Activated CD4-positive, alpha-beta T cell treated with anti-CD3 and anti-CD28 coated beads, Interleukin-2, amount 50 U/mL, for 4 hours (primary cell): ENCODE measurements around the gene FBXL5.
"Not testable (repeated sequence)": the region's sequence is repeated elsewhere in the genome, so short reads cannot be mapped to it uniquely, and the experiment has no call there.

ENCODE experiments used
- DNase-seq, 2 experiments: peaks; one replicate each; pipeline ENCODE4 v3.0.0-alpha.2; 2020

Gene FBXL5

DNA sequence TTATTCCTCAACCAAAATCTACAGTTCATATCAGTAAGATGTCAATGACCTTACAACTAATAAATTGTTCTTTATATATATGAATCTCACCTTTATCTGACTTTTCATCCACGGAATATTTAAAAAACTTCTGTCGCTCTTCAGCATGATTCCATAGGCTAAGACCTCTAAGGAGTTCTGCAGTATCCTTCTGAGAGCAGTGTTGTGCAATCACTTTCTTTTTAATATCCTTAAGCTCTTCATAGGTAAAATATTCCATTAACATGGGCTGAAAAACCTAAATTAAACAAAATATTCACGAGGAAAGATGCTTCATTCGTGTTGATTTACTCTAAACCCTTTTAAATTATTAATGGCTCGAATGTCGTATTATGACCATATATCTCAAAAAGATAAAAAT is 16.7 kb downstream of the FBXL5 start:
- DNase-seq = no peak

DNA sequence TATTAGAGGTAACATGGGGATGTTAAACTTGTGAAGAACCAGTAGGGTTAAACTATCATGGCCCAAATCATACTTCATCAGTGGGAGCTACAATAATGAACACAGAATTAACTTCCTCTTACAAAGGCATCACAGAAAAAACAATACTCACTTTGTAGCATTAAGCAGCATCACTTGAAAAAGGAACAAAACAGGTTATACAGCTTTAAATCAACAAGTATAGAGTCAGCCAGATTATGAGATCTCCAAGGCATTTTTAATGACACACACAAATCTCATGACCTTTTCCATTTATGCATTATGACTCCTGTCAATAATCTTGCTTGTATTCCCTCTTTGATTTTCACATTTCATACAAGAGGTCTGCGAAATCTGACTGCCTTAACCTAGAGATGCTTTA is 18.3 kb downstream of the FBXL5 start:
- no peak for DNase-seq

DNA sequence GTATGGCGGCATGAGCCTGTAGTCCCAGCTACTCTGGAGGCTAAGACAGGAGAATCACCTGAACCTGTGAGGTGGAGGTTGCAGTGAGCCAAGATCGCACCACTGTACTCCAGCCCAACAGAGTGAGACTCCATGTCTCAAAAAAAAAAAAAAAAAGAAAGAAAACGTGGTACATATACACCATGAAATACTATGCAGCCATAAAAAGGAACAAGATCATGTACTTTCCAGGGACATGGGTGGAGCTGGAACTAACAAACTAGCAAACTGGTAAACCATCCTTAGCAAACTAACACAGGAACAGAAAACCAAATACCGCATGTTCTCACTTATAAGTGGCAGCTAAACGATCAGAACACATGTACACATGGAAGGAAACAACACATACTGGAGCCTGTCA is 37.8 kb downstream of the FBXL5 start:
- DNase-seq = not testable (repeated sequence)

DNA sequence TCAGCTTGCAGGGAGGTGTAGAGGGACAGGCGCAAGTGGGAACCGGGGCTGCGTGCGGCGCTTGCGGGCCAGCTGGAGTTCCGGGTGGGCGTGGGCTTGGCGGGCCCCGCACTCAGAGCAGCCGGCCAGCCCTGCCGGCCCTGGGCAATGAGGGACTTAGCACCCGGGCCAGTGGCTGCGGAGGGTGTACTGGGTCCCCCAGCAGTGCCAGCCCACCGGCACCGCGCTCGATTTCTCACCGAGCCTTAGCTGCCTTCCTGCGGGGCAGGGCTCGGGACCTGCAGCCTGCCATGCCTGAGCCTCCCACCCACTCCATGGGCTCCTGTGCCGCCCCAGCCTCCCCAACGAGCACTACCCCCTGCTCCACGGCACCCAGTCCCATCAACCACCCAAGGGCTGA is 40.3 kb downstream of the FBXL5 start:
- DNase-seq = not testable (repeated sequence)

DNA sequence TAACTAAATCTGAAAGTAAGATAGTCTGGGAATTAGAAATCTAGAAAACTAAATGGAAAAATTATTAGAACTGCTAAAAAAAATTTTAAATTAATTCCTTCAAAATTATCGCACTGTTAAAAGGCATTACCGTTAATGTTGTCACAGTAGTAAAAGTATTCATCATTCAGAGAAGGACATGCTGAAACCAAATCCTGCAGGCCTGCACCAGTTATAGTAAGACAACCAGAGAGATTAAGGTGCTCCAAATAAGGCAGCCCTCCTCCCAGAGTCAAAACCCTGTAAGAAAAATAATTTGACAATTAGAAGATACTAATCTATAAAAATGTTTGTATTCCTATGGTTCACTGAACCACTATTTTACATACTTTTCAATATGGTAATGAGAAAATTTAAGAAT is 43.0 kb downstream of the FBXL5 start:
- DNase-seq = no peak

DNA sequence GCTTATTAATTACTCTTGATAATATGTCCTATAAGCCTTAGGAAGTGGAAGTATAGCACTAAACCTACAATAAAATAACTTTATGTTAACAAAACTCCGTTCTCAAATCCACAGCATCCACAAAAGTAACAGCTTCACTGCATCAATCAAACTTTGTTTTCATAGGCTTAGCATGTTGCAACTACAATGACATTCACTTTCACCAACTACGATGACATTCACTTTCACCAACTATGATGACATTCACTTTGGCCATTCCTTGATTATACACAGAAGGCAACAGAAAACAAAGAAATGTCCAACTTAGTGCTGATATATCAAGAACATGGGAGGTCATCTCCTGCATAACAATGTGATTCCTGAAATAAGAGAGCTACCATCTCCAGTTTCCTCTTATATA is 44.3 kb downstream of the FBXL5 start:
- no peak for DNase-seq

DNA sequence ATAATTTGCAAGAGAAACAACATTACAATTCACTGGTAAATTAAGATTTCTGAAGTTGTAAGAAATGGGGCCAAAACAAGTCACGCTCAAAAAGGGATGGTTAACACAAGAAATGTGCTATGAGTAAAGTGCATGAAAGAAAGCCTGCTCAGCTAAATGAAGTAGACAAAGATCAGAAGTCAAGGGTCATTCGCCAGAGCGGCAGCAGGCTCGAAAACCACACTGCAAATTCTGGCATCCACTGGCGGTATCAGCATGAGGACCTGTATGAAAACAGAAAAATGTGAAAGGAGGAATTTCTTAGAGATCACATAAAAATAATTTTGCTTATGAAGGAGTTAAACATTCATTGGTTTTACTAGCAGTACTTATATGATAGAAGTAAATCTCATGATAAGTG is 49.6 kb downstream of the FBXL5 start:
- DNase-seq = no peak

DNA sequence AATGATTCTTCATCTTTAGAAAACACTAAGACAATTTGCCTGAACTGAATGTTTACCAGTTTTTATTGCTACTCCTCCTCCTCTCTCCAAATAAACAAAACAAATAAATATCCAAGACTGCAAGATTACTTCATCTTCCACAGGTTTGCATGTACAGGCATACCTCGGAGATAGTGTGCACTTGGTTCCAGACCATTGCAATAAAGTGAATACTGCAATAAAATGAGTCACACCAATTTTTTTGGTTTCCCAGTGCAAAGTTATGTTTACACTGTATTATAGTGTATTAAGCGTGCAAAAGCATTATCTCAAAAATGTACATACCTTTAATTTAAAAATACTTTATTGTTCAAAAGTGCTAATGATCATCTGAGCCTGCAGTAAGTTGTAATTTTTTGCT is 53.3 kb downstream of the FBXL5 start:
- no peak for DNase-seq

DNA sequence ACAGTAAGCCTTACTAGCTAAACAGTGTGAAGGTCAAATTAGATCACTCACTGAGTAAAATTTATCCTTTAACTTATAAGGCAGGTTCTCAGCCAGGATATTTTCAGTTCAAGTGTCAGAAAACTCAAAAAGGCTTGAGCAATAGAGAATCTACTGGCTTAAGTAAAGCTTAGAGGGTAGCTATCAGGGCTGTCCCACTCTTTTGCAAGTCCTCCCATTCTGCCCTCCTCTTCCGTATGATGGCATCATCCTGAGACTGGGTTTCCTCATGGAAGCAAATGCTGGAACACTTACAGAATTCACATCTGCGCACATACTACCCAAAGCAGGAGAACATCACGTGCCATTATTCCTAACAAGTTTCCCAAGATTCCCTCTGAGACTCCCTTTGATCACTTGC is 55.0 kb downstream of the FBXL5 start:
- no peak for DNase-seq

DNA sequence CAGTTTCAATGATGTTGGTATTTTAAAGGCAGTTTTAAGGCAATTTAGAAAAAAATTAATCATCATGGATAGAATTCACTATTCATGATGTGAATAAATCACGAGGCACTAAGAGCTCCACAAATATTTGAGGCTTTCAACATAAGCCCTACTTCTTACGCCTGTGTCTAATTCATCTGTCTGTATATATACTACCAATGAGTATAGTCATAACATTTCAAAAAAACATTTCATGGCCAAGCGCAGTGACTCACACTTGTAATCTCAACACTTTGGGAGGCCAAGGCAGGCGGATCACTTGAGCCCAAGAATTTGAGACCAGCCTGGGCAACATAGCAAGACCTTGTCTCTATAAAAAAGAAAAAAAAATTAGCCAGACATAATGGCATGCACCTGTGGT is 56.5 kb downstream of the FBXL5 start:
- no peak for DNase-seq

DNA sequence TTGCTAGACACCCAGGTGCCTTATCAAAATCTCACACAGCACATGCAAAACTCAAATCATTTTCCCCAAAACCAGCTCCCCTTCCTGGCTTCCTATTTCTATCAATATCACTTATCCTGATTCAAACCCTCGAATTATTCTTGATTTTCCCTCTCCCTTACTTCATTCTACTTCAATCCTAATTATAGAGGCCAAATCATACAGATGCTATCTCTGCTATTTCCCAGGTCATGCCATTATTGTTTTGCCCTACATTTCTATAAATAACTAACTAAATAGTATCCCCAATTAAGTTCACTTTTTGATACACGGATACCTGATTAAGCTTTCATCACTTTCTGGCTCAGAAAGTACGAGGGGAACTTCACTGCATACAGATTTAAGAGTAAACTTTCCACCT is 62.4 kb downstream of the FBXL5 start:
- DNase-seq = no peak

DNA sequence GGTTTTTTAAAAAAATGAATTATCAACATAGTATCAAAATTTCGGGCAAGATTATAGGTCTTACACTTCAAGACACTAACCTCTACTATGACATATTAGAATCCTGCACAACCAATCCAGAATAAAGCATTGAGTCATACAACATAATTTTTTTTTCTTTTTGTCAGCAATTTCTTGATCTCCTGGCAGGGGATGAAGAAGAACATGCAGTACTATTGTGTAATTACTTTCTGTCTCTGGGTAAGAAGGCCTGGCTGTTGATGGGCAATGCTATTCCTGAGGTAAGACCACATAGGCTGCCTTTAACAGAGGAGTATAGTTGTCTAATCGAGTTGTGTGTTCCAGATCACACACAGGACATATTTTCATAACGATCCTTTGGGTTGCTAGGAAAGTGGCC is 67.5 kb downstream of the FBXL5 start:
- DNase-seq = no peak

DNA sequence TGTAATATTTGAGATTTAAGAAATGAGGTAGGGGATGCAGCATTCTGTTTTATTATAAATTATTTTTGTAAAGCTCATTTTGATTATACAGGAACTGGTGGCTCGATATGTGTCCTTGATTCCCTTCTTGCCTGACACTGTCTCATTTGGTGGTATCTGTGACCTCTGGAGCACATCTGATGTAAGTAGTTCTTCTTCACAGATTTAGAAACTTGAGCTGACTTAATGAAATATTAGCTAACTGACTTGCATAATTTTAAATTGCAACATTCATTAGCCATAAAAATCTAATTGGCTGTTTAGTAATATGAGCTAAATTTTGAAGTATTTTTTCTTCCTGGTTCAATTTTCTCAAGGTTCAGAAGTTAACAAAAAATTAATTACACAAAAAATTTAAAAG is 69.1 kb downstream of the FBXL5 start:
- no peak for DNase-seq

DNA sequence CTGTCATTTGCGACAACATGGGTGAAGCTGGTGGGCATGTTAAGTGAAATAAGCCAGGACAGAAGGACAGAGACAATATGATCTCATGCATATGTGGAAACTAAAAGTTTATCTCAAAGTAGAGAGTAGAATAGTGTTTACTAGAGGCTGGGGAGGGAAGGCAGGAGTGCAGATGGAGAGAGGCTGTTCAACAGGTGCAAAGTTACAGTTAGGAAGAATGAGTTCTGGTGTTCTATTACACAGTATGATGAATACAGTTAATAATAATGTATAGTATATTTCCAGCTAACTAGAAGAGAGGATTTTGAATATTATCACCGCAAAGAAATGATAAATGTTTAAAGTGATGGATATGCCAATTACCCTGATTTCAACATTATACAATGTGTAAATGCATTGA is 69.8 kb downstream of the FBXL5 start:
- no peak for DNase-seq

DNA sequence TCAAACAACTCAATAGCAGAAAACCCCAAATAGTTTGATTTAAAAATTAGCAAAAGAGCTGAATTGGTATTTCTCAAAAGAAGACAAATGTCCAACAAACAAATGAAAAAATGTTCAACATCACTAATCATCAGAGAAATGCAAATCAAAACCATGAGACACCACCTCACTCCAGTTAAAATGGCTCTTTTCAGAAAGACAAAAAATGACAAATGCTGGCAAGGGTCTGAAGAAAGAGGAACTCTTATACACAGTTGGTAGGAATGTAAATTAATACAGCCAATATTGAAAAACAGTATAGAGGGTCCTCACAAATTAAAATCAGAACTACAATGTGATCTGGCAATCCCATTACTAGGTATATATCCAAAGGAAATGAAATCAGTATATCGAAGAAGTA is 70.4 kb downstream of the FBXL5 start:
- DNase-seq = no peak

DNA sequence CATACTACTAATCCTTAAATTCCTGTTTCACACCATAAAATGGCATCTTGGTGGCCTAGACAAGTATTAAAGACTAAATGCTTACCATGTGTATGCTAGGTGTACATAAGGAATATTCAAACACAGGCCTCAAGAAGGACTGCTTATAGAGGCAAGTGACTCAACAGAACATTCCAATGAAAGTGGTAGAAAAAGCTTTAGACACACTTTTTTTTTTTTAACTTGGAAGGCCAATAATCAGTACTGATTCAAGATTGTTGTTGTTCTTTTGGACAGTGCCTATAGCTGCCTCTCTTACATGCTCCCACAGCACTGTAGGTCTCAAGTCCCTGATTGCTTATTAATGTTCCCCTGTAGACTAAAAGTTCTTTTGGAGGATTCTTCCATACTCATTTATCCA is 77.6 kb downstream of the FBXL5 start:
- DNase-seq = no peak

DNA sequence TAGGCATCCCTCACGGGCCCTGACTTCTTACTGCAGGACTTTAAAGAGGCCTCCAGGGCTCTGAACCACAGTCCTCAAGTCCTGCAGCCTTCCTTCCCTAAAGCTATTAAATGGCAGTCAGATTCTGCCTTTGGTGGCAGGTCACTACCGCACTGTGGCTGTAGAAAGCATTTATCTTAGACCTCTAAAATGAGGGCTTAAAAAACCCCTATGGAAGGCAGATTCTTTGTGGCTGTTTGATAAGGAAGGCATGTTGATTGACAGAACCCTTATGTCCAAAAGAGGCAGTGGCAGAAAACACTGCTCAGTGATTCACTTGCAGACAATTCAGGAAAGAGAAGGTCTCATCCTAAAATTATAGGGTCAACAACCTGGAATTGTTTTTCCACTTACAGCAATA is 79.2 kb downstream of the FBXL5 start:
- no peak for DNase-seq

DNA sequence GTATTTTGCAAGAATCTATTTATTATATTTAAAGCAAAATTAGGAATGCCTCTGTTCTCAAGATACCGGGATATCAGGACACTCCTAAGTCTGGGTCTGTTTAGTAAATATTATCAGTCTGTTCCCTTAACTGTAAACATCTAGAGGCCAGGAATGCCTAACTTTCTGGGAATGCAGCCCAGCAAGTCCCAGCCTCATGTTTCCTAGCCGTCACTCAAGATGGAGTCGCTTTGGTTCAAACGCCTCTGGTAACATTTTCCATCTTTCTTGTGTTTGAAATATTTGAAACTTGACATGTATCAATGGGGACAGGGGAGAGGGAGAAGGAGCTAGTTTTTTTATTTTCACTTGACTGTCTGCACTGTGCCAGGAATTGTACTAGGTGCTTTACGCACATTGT is 85.4 kb downstream of the FBXL5 start:
- DNase-seq = no peak

DNA sequence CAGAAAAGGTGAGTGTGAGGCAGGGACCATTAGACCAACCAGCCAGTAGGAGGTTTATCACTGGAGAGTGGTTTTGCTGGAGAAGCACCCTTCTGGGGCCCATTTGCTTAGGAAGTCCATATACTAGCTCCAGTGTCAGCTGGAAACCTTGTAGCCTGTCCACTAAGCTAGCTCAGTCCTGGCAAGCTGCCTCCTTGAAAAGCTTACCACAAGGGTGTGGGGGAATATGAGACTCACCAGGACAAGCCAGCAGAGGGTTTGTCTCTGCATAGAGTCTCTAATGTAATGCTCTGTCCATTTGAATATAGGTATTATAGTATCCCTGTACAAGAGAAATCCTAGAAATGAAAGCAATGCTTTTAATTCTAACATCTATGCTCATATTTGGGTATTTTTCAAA is 86.3 kb downstream of the FBXL5 start:
- no peak for DNase-seq

DNA sequence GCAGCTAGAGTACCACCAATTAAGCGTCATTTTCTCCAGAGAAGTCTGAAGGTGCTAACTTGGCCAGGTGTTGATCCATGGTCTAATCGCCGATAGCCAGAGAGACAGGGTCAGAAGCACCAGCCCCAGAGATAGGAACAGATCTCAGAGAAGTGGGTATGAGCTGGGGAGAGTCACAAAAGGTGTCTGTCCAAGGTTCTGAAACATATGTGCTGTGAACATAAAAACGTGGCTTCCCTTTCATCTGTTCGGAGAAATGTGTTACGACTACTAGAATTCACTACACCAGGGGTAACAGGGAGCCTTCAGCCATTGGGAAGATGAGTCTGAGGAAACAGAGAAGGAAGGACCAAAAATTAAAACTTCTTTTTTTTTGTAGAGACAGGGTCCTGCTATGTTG is 91.3 kb downstream of the FBXL5 start:
- DNase-seq = no peak

DNA sequence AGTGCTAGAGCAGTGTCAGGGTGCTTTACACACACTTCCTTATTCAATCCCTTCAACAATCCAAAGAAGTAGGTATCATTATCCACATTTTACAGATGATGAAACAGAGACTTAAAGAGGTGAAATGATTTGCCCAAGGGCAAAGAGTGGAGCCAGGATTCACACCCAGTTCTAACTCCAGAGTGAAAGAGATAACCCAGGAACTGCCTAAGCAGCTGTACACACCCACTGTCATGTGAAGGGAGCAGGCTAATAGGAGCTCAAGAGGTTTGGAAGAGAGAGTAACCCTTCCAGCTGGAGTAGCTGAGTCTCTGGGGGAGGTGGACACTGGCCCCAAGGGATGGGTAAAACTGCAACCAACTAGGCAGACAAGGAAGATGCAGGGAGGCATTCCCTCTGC is 92.5 kb downstream of the FBXL5 start:
- no peak for DNase-seq

DNA sequence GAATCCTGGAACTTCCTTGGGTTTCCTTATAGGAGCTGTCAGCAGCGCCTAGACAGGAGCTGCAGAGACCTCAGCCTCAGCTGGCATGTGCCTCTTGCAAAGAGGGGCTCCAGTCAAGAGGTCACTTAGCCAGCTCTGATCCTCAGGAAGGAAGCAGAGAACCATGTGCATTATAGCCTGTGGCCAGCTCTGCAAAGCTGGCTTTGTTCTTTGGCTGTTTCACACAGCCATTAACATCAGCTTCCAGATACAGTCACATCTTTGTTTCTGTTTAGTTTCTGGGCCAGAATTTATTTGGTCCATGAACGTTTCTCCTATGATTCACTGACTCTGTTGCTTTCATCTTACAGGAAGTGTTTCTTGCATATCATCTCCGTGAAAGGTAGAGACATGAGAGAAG is 93.0 kb downstream of the FBXL5 start:
- DNase-seq = no peak

DNA sequence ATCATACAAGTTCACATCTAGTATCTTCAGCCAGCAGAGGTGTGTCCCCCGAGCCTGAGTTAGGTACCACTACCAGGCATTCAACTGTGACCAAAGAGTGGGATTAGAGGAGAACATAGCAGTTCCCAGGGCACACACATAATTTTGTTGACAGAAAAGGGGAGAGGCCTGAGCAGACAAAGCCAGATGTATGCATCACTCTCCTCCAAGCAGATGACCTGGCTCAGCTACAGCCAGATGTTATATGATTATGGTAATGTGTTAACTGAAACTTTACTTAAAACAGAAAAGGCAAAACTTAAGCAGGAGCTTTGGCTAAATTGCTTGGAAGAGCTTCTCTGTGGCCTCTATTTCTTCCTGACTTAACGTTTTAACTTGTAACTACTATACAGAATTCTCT is 96.6 kb downstream of the FBXL5 start:
- DNase-seq = no peak

DNA sequence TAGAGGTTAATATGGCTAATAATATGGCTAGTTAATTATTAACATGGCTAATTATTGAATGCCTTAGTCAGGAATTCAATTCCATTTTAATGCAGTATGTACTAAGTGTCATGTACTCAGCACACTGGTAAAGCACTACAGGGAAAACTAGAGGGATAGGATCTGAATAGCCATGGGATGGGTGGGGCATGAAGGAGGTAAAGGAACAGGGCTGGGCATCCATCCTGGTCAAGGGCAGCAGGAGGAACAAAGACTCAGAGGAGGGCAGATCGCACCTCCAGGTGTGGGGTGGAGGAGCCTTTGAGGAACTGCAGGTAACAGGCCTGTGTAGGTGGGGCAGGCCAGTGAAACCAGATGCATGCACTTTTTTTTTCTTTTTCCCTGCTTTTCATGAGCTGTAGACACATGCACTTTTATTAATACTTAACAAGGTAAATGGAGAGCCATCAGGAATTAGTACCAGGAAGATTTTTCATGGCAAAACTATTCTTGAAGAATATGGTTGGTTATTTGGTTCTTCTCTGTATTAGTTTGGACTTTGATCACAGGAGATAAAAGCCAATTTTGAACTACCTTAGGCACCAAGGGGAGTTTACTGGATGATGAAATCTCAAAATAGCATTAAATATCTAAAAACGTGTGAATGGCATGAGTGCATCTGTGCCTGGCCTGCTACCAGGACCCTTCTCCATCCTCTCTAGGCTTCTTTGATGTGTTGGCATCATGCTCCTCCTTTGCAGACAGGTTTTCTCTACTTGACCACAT is 97.2 kb downstream of the FBXL5 start:
- no peak for DNase-seq

DNA sequence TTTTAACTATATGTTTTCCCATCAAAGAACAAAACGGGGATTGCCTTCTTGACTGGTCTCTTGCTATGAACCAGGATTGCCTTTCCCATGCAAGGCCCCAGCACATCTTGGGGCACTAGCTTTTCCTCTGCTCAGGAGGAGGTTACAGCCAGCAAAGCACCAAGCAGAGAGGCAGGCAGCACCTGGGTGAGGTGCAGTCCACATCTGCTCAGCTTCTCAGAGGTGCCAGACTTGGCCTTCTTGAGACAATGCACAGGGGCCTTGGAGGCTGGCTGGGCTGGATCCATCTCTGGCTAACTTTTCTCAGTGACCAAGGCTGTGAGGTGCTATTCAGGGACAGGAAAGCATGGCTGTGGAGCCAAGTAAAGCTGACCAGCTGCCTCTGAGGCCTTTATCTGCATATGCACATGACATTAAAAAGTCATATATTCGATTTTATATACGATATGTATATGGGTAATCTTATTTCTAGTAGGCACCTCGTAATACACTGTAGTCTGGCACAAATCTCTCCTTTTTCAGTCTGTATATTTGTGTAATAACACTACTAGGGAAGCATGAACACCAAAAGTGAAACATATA is 98.6 kb downstream of the FBXL5 start:
- no peak for DNase-seq
